Activated T-cell treated with anti-CD3 and anti-CD28 coated beads for 48 hours (primary cell): ENCODE results near the gene ATP9B.

Experiments
- DNase-seq: peaks from one replicate; pipeline ENCODE4 v3.0.0-alpha.2; 2020; ENCODE audit warnings: low read depth

ATP9B gene

DNA sequence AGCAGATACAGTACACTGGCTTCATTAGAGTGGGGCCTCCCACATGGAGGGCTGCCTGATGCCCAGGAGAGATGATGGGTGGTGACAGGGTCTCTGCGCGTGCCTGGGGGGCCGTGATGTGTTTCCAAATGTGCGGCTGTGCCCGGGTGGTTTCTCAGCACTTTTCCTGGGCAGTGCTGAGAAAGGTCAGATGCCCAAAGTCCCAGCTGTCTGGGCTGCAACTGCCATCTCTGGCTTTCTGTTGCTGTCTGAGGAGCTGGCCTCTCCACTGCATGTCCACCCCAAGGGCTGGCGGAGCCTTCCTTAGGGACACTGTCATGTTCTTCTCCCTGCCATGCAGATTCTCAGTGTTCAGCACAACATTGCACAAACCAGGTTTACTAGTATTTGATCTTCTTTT, 263.9 kb downstream of the ATP9B start:
- no peak for DNase-seq

DNA sequence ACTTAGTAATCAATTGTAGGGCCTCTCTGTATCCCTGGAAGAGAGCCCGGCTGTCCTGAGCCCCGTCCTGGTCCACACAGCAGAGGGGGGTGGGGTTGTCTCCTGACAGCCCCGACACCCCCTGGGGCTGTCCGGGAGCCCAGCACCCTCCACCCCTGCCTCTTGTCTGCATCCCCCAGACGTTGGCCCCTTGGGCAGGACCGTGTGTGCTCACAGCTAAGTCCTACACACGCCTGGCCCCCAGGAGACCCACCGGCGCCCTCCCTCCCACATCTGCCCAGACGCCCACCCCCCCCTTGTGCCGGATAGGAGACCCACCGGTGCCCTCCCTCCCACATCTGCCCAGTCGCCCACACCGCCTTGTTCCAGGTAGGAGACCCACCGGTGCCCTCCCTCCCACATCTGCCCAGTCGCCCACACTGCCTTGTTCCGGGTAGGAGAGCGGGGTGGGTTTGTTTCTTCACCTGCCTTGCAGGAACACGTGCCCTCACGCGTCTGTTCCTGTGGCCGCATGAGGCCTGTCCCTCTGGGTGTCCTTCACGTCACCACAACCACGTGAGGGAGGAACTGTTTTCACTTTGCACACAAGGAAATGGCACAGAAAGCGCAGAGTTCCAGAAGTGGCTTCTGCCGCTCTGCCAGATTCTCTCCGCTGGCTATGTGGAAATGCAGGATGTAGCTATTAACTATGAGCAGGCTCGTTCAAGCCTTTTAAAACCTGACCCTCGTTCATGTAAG, 265.5 kb downstream of the ATP9B start:
- no peak for DNase-seq

DNA sequence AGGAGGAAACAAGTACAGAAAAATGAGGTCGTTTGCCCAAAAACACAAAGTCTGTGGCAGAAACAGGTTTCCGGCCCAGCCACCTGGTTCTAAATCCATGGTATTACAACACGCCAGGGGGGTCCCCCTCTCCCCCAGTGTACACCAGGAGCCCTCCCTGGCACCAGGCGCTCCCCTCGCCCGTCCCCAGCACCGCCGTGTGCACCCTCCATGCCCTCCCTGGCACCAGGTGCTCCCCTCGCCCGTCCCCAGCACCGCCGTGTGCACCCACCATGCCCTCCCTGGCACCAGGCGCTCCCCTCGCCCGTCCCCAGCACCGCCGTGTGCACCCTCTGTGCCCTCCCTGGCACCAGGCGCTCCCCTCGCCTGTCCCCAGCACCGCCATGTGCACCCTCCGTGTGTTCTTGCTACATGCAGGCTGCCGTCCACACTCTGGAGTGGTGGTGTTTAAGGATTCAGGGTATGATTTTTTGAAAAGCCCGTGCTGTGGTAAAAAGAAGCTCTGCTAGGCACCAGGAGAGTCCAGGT, 266.7 kb downstream of the ATP9B start:
- DNase-seq = no peak

DNA sequence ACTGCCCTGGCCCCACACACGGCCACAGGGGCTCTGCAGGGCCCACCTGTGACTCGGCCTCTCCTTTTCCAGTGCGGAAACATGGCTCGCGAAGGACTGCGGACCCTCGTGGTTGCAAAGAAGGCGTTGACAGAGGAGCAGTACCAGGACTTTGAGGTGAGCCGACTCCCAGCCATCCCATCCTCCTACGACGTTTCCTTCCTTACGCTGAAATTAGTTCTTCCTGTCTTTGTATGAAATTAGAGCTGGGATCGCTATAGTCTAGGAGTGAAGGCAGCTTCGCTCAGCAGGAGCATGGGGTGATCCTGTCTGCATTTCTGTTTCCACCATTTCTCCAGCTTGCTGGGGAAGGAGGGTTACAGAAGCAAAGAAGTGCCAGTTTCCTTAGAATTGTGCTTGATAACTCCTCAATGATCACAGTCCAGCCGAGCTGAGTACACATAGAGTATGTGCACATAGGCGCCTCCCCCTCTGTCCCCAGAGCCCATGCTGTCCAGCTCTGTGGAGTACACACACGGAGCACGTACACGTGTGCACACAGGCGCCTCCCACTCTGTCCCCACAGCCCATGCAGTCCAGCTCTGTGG, 267.5 kb downstream of the ATP9B start:
- DNase-seq = no peak

- no peak for DNase-seq
Observed at GRCh38 chr18:79337184-79337583, 268.0 kb downstream of the ATP9B start.

DNA sequence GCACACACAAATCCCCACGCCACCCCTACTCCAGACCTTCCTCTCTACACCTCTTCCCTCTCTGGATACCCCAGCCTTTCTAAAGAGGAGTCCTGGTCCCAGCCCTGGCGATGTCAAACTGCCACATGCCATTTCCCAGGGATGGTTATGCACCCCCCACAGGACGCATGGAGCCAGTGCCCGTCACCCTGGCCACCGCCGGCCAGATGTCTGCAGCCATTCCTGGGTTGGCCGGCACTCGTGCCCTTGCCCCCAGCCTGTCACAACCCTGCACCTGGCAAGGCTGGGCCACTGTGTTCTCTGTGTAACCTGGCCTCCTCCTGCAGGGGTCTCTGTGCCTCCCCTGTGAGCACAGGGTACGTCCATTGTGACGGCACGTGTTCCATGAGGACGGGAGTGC, 268.4 kb downstream of the ATP9B start:
- DNase-seq = no peak

DNA sequence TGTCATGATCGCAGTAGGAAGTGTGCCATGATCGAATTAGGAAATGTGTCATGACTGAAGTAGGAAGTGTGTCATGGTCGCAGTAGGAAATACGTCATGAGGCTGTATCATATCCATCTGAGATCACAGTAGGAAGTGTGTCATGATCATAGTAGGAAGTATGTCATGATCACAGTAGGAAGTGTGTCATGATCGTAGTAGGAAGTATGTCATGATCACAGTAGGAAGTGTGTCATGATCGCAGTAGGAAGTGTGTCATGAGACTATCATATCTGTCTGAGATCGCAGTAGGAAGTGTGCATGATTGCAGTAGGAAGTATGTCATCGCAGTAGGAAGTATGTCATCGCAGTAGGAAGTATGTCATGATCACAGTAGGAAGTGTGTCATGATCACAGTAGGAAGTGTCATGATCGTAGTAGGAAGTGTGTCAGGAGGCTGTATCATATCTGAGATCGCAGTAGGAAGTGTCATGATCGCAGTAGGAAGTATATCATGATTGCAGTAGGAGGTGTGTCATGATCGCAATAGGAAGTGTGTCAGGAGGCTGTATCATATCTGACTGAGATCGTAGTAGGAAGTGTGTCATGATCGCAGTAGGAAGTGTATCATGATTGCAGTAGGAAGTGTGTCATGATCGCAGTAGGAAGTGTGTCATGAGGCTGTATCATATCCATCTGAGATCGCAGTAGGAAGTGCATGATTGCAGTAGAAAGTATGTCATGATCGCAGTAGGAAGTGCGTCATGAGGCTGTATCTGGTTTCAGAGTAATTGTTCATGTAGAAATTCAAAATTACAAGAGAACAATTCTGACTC, 270.1 kb downstream of the ATP9B start:
- DNase-seq = no peak

DNA sequence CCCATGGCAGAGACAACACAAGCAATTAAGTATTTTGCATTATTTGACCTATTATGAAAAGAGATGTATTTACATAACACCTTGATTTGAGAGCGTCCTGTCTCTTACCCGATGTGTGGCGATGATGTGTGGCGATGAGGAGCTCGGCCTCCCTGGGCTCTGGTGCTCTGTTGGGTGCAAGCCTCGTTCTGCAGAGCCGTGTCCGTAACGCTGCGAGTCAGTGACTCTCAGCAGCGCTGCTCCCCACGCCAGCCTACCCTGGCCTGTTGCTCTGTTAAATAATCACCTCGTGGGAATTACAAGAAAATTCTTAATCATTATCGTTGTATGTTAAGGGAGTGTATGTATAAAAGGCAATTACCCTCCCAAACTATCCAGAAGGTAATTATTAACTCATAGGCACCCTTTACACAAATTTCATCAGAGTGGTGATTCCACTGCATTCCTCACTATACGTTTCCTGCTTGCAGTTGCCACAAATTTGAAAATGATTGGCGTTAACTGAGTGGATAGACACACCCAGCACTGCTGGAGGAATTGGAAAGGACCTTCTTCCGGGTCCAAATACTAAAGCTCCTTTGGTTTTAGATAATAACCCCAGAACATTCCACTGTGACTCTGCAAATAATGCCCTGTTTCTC, 274.5 kb downstream of the ATP9B start:
- no peak for DNase-seq

DNA sequence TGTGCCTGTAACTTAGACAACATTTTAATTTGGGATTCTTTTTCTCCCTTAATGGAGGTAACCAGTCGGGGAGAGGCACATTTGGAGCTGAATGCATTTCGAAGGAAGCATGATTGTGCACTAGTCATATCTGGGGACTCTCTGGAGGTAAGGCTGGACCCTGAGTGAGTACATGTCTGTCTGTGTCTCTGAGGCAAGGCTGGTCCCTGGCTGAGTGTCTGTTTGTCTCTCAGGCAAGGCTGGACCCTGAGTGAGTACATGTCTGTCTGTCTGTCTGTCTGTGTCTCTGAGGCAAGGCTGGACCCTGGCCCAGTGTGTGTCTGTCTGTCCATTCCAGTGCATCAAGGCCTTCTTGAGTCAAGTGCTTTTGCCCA, 275.0 kb downstream of the ATP9B start:
- DNase-seq = no peak

DNA sequence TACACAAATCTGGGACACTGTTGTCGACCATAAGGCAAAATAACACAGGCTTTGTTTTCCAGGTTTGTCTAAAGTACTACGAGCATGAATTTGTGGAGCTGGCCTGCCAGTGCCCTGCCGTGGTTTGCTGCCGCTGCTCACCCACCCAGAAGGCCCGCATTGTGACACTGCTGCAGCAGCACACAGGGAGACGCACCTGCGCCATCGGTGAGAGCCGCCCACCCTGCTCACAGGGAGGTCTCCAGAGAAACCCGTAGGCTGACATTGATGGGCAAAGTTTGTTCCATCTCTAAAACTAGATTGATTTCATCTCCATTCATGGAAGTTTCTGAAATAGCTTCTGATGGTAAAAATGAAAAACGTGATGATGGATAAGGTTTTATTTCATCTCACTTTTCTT, 276.2 kb downstream of the ATP9B start:
- no peak for DNase-seq

GRCh38 chr18:79345981-79346380, 276.8 kb downstream of the ATP9B start:
- no peak for DNase-seq

- no peak for DNase-seq
Observed at GRCh38 chr18:79348066-79348465, 278.9 kb downstream of the ATP9B start.

- no peak for DNase-seq
Observed at GRCh38 chr18:79352432-79352831, 283.2 kb downstream of the ATP9B start.

GRCh38 chr18:79353267-79353666, 284.1 kb downstream of the ATP9B start:
- DNase-seq = no peak

DNA sequence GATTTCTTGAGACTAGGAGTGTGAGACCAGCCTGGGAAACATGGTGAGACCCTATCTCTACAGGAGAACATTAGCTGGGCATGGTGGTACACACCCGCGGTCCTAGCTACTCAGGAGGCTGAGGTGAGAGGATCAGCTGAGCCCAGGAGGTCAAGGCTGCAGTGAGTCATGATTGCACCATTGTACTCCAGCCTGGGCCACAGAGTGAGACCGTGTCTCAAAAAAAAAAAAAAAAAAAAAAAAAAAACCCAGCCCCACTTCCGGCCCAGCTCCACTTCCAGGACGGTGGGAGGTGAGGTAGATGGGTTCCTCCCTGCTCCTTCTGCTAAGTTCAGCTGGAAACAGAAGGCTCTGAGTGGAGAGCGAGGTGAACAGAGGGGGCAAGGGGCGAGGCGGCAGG, 285.2 kb downstream of the ATP9B start:
- no peak for DNase-seq

DNA sequence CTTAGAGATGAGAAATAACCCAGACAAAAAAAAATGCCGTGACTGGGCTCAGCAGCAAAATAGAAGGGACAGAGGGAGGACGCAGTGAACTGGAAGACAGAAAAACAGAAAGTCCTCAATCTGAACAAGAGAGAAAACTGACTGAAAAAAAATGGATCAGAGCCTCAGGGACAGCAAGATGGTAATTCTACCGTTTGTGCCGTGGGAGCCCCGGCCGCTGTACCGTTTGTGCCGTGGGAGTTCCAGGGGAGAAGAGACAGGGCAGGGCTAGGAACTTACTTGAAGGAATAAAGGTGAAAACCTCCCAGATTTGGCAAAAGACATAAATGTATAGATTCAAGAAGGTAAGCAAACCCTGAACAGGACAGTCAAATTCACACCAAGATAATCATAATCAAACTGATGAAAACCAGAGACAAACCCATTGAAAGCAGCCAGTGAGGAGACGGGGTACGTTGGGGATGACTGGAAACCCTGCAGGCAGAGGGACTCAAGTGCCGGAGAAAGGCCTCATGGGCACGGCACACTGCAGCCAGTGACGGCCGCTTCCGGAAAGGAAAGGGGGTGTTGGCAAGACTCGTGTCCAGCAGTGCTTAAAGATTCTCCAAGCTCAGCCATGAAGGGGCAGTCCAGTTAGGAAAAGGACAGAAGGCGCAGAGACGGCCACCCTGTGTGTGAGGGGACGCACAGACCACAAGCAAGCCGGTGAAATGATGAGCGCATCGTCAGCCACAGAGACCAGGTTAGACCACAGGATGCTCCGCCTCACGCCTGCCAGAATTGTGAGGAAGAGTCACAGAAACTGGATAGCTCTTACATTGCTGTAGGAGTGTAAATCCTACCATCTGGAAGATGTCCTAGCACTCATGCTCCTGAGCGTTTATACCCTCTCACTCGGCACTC, 286.5 kb downstream of the ATP9B start:
- DNase-seq = no peak

GRCh38 chr18:79356435-79356834, 287.2 kb downstream of the ATP9B start:
- no peak for DNase-seq

- DNase-seq = no peak
Observed at GRCh38 chr18:79360933-79361332, 291.7 kb downstream of the ATP9B start.

DNA sequence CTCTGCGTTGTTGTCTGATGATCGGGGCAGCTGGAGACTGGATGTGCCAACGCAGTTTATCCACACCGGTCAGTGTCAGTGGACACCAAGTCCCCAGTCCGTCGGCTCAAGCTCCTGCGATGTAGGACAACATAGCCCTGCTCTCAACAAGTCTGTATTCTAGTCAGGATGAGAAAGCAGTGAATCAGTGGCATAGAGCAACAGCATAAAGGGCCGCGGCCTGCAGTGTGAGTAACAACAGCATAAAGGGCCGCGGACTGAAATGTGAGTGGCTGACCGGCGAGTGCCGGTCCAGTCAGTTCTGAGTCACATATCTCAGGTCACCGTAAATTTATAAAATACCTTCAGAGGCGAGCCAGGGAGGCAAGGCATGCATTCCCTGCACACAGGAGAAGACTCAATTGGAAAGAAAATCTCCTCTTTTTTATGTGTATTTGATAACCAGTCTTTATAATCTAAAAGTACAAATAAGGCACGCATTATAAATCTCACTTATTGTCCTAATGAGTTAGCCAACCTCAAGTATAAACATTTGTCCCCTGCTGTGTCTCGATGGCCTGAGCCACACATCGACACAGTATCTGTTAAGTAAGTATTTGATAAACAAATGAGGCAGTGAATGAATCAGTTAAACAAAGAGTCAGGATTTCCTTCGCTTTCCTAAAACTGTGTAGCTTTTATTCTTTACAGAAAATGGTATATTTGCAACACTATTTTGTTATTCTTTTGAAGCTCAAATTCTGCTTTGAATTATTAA, 292.8 kb downstream of the ATP9B start:
- DNase-seq = no peak

DNA sequence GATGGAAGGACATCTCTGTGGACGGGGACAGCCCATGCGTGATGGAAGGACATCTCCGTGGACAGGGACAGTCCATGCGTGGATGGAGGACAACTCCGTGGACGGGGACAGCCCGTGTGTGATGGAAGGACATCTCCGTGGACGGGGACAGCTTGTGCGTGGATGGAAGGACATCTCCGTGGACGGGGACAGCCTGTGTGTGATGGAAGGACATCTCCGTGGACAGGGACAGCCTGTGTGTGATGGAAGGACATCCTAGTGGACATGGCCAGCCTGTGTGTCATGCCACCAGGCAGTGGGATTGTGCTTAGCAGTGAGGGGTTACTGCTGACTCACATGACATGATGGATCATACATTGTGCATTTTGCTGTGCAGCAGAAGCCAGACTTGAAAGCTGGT, 296.5 kb downstream of the ATP9B start:
- DNase-seq = no peak
